Measurements from ENCODE around the gene SARDH.

SARDH gene

GRCh38 chr9:133712221-133713100 is 25.7 kb downstream of the SARDH start:
- no peak for DNase-seq

DNA sequence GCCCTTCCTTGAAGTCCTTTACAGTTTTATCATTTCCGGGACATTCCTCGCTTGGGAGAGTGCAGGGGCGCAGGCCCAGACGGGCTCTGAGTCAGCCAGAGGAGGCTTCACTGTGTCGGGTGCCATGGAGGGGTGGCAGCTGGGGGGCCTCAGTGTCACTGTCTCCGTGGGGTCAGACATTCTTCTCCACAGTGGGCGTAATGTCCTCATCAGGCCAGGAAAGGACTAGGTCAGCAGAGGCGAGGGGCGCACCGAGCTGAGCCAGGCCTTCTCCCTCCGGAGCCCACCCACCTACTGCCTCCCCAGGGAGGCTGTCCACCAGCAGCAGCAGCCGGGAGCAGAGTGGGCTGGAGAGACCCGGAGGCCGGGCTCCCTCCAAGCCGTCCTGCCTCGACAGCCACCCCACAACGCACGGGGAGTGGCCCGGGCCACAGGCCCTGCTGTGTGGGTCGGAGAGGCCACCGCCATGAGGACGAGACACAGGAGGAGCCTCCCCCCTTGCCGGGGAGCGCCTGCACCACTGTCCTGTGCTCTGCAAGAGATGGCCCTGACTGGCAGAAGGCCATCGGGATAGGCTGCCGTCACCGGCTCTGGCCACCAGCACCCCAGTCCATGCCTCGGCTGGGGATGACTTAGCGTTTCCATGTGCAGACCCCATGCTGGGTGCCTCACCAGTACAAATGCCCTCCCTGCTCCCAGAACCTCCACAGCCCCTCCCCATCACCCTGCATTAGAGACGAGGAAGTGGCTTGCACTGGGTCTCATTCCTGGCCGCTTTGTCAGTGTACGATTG is 26.5 kb downstream of the SARDH start:
- no peak for DNase-seq

- DNase-seq: no peak
These were observed 27.3 kb downstream of the SARDH start for GRCh38 chr9:133710661-133711427.

DNA sequence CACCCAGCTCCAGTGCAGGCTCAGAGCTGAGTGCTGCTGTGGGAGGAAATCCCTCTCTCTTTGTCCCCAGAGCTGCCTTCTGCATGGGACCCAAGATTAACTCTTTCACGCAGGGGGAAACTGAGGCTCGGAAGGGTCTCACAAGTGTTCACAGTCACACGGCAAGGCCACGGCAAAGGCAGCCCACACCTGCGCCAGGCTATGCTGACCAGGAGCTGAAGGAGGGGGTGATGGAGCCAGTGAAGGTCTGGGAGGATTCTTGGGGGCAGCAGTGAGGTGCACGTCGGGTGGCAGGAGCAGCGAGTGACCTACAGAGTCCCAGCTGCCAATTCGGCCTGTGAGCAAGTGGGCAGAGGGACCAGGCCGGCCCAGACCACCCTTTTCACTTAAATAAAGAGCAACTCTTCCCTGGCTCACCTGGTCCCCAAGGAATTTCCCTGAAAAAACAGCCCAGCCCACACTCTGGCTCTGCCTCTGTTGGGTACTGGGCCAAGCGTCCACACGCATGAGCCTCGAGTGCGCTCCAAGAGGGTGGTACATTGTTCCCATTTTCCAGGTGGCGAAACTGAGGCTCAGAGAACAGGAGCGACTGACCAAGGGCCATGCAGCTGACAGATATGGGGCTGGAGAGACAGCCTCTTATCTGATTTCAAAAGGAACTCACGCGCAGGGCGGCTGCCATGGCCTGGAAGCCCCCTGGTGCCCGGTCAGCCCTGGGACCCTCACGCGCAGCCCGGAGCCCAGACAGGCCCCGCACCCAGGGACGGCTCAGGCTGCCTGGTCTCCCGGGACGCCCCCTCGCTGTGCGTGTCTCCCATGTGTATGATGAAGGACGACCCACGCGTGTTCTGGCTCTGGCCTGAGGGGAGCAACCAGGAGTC is 28.2 kb downstream of the SARDH start:
- DNase-seq: no peak

DNA sequence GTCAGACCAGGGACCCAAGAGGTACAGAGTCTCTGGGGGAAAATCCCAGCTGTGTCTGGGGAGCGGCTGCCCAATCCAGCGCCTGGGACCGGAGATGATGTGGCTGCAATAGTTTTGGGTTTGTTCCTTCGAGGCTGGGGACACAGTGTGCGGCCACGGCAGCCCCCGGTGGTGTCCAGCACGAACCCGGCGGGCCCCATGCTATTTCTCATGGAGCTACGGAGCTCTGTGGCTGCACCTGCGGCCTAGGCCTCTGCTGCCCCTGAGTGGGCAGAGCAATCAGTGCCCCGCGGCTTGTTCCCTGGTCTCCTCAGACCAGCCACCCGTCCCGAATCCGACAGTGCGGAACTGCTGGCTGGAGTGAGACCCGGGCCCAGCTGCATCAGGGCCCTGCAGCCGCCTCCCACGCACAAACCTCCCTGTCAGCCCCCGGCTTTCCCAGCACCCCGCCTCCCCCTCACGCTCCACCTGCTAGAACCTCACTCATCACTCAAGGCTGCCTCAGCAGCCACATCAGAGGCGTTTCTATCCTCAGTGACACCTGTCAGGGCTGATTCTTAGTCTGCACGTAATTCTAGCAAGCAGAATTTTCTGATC is 29.0 kb downstream of the SARDH start:
- DNase-seq: peak; percentile 50

- DNase-seq: no peak
These were observed 29.7 kb downstream of the SARDH start for GRCh38 chr9:133708246-133709014.

- no peak for DNase-seq
These were observed 30.3 kb downstream of the SARDH start for GRCh38 chr9:133707763-133708245.

DNA sequence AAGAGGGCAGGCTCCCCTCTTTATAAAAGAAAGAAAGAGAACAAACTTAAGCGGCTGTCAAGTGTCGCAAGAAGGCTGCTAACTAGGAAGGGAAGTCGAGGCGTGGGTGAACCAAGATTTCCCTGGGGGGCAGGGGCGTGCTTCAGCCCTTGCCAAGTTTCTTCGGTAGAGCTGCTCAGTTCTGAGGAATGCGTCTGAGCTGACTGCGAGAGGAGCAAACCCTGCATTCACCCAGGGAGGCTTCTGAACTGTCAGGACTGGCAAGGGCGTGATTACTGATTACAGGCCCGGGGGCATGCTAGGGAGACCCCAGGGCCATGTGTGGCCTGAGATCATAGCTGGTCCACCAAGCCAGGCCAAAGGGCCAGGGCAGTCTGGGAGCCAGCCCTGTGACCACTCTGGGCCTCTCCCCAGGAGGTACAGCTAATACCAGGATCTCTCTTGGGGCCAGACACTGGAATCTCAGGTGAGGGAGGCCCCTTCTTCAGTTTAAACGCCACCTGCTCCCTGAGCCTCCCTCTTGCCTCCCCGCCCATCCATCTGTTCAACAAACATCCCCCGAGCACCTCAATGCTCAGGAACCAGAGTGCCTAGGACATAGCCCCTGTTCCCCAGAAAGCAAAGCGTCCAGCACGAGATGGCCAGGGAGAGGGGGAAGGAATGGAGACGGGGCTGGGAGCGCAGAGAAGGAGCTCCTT is 30.9 kb downstream of the SARDH start:
- no peak for DNase-seq

GRCh38 chr9:133706307-133707050 is 31.7 kb downstream of the SARDH start:
- DNase-seq: no peak

DNA sequence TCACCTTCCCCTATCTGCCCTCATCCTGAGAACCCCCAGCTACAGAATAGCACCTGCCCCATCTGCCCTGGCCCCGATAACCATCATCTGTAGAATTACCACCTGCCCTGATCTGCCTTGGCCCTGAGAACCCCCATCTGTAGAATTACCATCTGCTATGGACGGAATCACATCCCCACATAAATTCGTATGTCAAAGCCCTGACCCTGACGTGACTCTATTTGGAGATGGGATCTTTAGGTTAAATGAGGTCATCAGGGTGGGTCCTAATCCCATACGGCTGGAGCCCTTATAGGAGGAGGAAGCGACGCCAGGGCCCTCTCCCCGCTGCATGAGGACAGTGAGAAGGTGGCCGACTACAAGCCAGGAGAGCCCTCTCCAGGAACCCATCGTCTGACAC is 32.6 kb downstream of the SARDH start:
- no peak for DNase-seq

GRCh38 chr9:133704711-133705181 is 33.4 kb downstream of the SARDH start:
- no peak for DNase-seq

- no peak for DNase-seq
These were observed 34.4 kb downstream of the SARDH start for GRCh38 chr9:133703591-133704399.

GRCh38 chr9:133702798-133703590 is 35.2 kb downstream of the SARDH start:
- DNase-seq: no peak

GRCh38 chr9:133701981-133702797 is 36.0 kb downstream of the SARDH start:
- DNase-seq: peak; percentile 31

DNA sequence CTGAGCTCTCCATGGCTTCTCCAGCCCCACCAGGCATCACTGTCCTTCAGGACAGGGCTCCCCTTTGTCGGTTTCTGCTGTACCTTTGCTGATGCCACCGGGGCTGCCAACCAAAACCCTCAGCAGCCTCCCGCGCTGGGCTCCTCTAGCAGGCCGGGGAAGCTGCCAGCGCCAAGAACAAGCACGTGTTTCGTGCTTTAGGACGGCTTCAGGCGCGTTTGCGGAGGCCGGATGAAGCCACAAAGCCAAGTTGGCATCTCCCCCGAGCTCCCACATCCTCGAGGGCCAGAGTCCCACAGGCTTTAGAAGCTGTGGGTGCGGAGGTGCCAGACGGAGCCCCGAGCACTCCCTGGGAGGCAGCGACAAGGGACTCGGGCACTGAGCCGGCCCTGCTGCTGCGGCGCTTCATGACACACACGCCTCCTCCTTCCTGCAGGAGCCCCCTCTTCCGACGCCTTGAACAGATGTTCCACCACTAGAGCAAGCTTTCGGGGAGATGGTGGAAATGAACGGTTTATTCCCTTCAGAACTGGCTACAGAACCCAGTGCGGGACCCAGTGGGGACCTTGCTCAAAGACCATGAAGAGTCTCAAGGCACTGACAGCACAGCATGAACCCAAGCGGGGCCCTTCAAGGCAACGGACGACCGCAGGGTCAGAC is 36.7 kb downstream of the SARDH start:
- no peak for DNase-seq

DNA sequence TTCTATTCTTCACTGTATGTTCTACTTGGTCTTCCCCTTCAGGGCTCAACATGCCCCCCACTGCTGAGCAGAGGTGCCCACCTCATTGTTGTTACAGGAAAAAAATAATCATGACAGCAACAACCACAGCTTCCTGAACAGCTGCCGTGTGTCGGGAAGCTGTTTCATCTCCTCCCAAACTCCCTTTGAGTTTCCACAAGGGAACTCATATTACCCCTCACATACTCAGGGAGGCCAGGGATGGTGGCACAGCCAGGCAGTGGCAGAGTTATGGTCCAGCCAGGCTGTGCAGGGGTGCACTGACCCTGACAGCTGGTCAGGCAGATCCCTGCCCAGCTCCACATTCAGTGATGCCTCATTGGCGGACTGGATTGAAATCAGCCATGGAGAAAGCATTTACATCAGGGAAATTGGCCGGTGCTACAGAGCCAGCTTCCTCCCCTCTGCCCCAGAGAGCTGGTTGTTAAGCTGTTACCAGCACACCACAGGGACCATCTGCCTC is 37.3 kb downstream of the SARDH start:
- DNase-seq: no peak

All from effector CD8-positive, alpha-beta T cell (primary cell).